Activated CD4-positive, alpha-beta memory T cell treated with anti-CD3 and anti-CD28 coated beads for 36 hours (primary cell): Measurements from ENCODE around the gene ZNF770. TPM values are rescaled to one million over a fixed set of nuclear protein-coding genes. Genes with fewer than 3 reads are reported as not detected.
"Not testable (repeated sequence)": the region's sequence is repeated elsewhere in the genome, so short reads cannot be mapped to it uniquely, and the experiment has no call there.

Experiments
- CTCF ChIA-PET: fragments of 350-600 bp; sonication (Branson Sonifier 250); formaldehyde crosslinking; loops from one replicate; lab custom pipeline; 2021; ENCODE audit warnings: antibody characterized with exemption, inconsistent platforms; lab: Charles Lee
- POLR2A ChIA-PET: fragments of 350-600 bp; sonication (Branson Sonifier 250); formaldehyde crosslinking; loops from one replicate; lab custom pipeline; 2021; ENCODE audit warnings: antibody characterized with exemption; lab: Charles Lee
- DNase-seq: peaks from one replicate; pipeline ENCODE4 v3.0.0-alpha.2; 2020
- H3K27ac Mint-ChIP-seq: one replicate; pipeline ENCODE4 v1.8.0; 2021; ENCODE audit warnings: mixed read lengths
- H3K27me3 Mint-ChIP-seq: one replicate; pipeline ENCODE4 v1.8.0; 2021; ENCODE audit warnings: mixed read lengths
- H3K36me3 Mint-ChIP-seq: one replicate; pipeline ENCODE4 v1.8.0; 2021; ENCODE audit warnings: mixed read lengths
- H3K4me1 Mint-ChIP-seq: one replicate; pipeline ENCODE4 v1.8.0; 2021; ENCODE audit warnings: low read depth, mixed read lengths
- H3K4me3 Mint-ChIP-seq: one replicate; pipeline ENCODE4 v1.8.0; 2021; ENCODE audit warnings: mild to moderate bottlenecking, mixed read lengths
- H3K9me3 Mint-ChIP-seq: one replicate; pipeline ENCODE4 v1.8.0; 2021; ENCODE audit warnings: mixed read lengths
- intact Hi-C: fragments of 100-400 bp; cut with micrococcal nuclease; formaldehyde crosslinking; loops from one replicate; pipeline ENCODE4 v1.15.1; 2023
- total RNA-seq, 2 experiments: library from RNA; stranded (reverse); gene quantifications; one replicate each; pipeline ENCODE4 v1.2.3, GENCODE V29; 2021

The ZNF770 gene
- total RNA-seq, 2 experiments from 2014 or later = 36.6 to 38.5 TPM

DNA sequence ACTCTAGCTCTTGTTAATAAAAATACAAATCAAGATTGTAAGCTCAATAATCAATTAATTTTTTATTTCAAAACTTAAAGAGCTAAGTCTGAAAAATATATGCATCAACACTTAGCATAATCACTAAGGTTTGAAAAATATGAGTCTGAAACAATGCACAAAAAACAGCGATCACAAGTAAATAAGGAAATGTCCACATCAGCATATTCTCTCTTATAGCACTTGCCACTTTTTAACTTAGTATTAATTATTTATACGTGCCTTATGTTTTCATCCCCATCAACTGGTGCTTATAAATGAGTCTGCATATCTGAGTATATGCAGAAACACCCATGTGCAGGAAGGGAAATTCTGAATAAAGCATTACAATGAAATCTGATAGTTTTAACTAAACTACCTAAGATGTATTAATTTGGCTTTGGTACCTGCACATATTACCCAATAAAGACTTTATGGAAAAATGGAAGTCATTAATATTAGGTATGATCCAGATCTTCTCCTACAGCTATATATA is 46.8 kb downstream of the ZNF770 start:
- DNase-seq = no peak
- Mint-ChIP-seq H3K27me3 (no peaks in the 10 kb centered on the region), H3K36me3 (peaks cover 13% of the 10 kb centered on the region), H3K9me3 (no peaks in the 10 kb centered on the region), H3K4me3 (no peak overlapping the region), H3K27ac (no peak overlapping the region), H3K4me1 (no peaks in the 10 kb centered on the region)
- ChIA-PET POLR2A (interaction anchor here (1.1 kb wide), 1 partner anchor 62 kb away, joined by 3 read pairs; no protein-coding TSS in a partner anchor), CTCF (interaction anchor here (1.2 kb wide), 1 partner anchor 29 kb away, joined by 3 read pairs; the partner anchor contains the start of gene AQR)
- intact Hi-C loops = no loop called here

GRCh38 chr15:34933432-34933975 is 54.6 kb downstream of the ZNF770 start:
- peaks cover 39% of the 10 kb centered on the region for H3K36me3 Mint-ChIP-seq
- intact Hi-C loops = no loop called here
- POLR2A ChIA-PET = interaction anchor here (0.6 kb wide), 1 partner anchor 827 kb away, joined by 3 read pairs; no protein-coding TSS in a partner anchor
- no peak overlapping the region for H3K27ac Mint-ChIP-seq
- no peaks in the 10 kb centered on the region for H3K9me3 Mint-ChIP-seq
- CTCF ChIA-PET = no interaction called here
- no peaks in the 10 kb centered on the region for H3K4me1 Mint-ChIP-seq
- H3K27me3 Mint-ChIP-seq = no peaks in the 10 kb centered on the region
- no peak overlapping the region for H3K4me3 Mint-ChIP-seq
- DNase-seq = no peak

DNA sequence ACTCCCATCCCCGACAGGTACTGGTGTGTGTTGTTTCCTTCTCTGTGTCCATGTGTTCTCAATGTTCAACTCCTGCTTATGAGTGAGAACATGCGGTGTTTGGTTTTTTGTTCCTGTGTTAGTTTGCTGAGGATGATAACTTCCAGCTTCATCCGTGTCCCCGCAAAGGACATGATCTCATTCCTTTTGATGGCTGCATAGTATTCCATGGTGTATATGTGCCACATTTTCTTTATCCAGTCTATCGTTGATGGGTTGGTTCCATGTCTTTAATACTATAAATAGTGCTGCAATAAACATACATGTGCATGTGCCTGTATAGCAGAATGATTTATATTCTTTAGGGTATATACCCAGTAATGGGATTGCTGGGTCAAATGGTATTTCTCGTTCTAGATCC is 59.7 kb downstream of the ZNF770 start:
- POLR2A ChIA-PET, H3K27me3 Mint-ChIP-seq, DNase-seq, H3K4me3 Mint-ChIP-seq, H3K27ac Mint-ChIP-seq, H3K9me3 Mint-ChIP-seq, H3K4me1 Mint-ChIP-seq: not testable (repeated sequence)
- peaks cover 47% of the 10 kb centered on the region for H3K36me3 Mint-ChIP-seq
- intact Hi-C loops = loop anchor here (10.0 kb wide), 1 partner anchor 864 kb away; no protein-coding TSS in a partner anchor
- CTCF ChIA-PET = interaction anchor here (0.6 kb wide), 1 partner anchor 16 kb away, joined by 3 read pairs; no protein-coding TSS in a partner anchor

Other genes with a start within 250 kb of the ZNF770 start
- gene GJD2, start 233.3 kb downstream of the ZNF770 start, total RNA-seq = not detected
- not detected for gene ACTC1, start 192.7 kb downstream of the ZNF770 start, total RNA-seq
- gene AQR, start 18.5 kb downstream of the ZNF770 start, total RNA-seq = 10 to 100 TPM; 30.1 to 33.2 TPM
- not detected for gene NANOGP8, start 97.0 kb upstream of the ZNF770 start, total RNA-seq